OCI-LY1 (cell line): ENCODE measurements around the gene SMIM7.

Experiments
- CTCF ChIP-seq: fragments of 200-600 bp; sonication (generic), shearing (Covaris generic); IDR thresholded peaks from 2 replicates; pipeline ENCODE4 v1.5.1; 2017; ENCODE audit warnings: mild to moderate bottlenecking, antibody characterized with exemption, low read length, moderate library complexity, mixed read lengths
- EZH2 ChIP-seq: fragments of 200-600 bp; sonication (generic), shearing (Covaris generic); IDR thresholded peaks from 2 replicates; pipeline ENCODE4 v1.8.0; 2017; ENCODE audit warnings: borderline replicate concordance, mixed run types, mild to moderate bottlenecking, antibody characterized with exemption, low read length, moderate library complexity, mixed read lengths

- TF ChIP-seq CTCF (no peak), EZH2 (no peak)
Measured at GRCh38 chr19:16620584-16620983, 39.4 kb downstream of the SMIM7 start.
